Erythroblast (primary cell): ENCODE data around the gene NSRP1.
A peak's percentile ranks its signal among the peaks of the same experiment; 100 is the strongest.

ENCODE experiments used
- DNase-seq, 2 experiments: peaks; one replicate each; lab custom pipeline; 2025; lab: John Stamatoyannopoulos, UW
- GATA1 ChIP-seq: IDR thresholded peaks from 2 replicates; pipeline ENCODE4 v1.6.1; 2011; ENCODE audit warnings: low read depth, mild to moderate bottlenecking, control low read depth, low read length, moderate library complexity
- POLR2A ChIP-seq: IDR thresholded peaks from 2 replicates; pipeline ENCODE4 v1.6.1; 2011; ENCODE audit warnings: mild to moderate bottlenecking, low read length

NSRP1 gene

GRCh38 chr17:30148376-30148775 is 31.8 kb downstream of the NSRP1 start:
- no peak for TF ChIP-seq GATA1
- TF ChIP-seq POLR2A: no peak
- DNase-seq: no peak

- TF ChIP-seq POLR2A (no peak), GATA1 (no peak)
- no peak for DNase-seq
Measured at GRCh38 chr17:30151471-30151870, 34.9 kb downstream of the NSRP1 start.

GRCh38 chr17:30153463-30153862 is 36.8 kb downstream of the NSRP1 start:
- no peak for DNase-seq
- TF ChIP-seq POLR2A (no peak), GATA1 (no peak)

GRCh38 chr17:30155389-30155788 is 38.8 kb downstream of the NSRP1 start:
- TF ChIP-seq POLR2A: no peak
- DNase-seq: no peak

- DNase-seq: no peak
- TF ChIP-seq GATA1: no peak
- TF ChIP-seq POLR2A: no peak
Measured at GRCh38 chr17:30158896-30159625, 42.4 kb downstream of the NSRP1 start.

- TF ChIP-seq POLR2A (no peak), GATA1 (no peak)
- DNase-seq: peak; percentile 4 to 9
Measured at GRCh38 chr17:30160419-30161172, 44.0 kb downstream of the NSRP1 start.

GRCh38 chr17:30161601-30162000 is 45.0 kb downstream of the NSRP1 start:
- TF ChIP-seq GATA1: no peak
- no peak for TF ChIP-seq POLR2A
- no peak for DNase-seq

GRCh38 chr17:30164531-30164930 is 47.9 kb downstream of the NSRP1 start:
- TF ChIP-seq GATA1 (no peak), POLR2A (no peak)
- no peak for DNase-seq

- DNase-seq: no peak
- TF ChIP-seq POLR2A (no peak), GATA1 (no peak)
Measured at GRCh38 chr17:30165147-30165546, 48.5 kb downstream of the NSRP1 start.

- DNase-seq: no peak
- TF ChIP-seq POLR2A (no peak), GATA1 (no peak)
Measured at GRCh38 chr17:30165960-30166359, 49.3 kb downstream of the NSRP1 start.

- TF ChIP-seq GATA1: no peak
- TF ChIP-seq POLR2A: no peak
- peak in 1 of 2 experiments; percentile 4 for DNase-seq
Measured at GRCh38 chr17:30170415-30170987, 53.9 kb downstream of the NSRP1 start.

GRCh38 chr17:30172560-30172959 is 55.9 kb downstream of the NSRP1 start:
- no peak for TF ChIP-seq POLR2A
- TF ChIP-seq GATA1: no peak
- DNase-seq: no peak

- DNase-seq: no peak
- TF ChIP-seq GATA1 (no peak), POLR2A (no peak)
Measured at GRCh38 chr17:30173649-30174048, 57.0 kb downstream of the NSRP1 start.

GRCh38 chr17:30174556-30174955 is 57.9 kb downstream of the NSRP1 start:
- TF ChIP-seq POLR2A: no peak
- TF ChIP-seq GATA1: no peak
- no peak for DNase-seq

- TF ChIP-seq GATA1 (no peak), POLR2A (no peak)
Measured at GRCh38 chr17:30176855-30177254, 60.2 kb downstream of the NSRP1 start.

More at GRCh38 chr17:30176855-30177254, 60.2 kb downstream of the NSRP1 start:
- DNase-seq: no peak
